Glomerular endothelial cell (primary cell): Measurements from ENCODE around the gene RAB41. TPM values are rescaled to one million over a fixed set of nuclear protein-coding genes. Genes with fewer than 3 reads are reported as not detected.
"Not testable (repeated sequence)": the region's sequence is repeated elsewhere in the genome, so short reads cannot be mapped to it uniquely, and the experiment has no call there.

ENCODE experiments used
- DNase-seq: peaks from one replicate; pipeline ENCODE4 v3.0.0-alpha.2; 2011; ENCODE audit warnings: low read depth, low spot score; ENCODE audit errors: extremely low read depth
- total RNA-seq: library from RNA; depleted of rRNA; stranded (reverse); fragments of >200 nt; gene quantifications from 2 replicates; pipeline ENCODE4 v1.2.3, GENCODE V29; 2015

Gene RAB41
- total RNA-seq: not detected in 2 replicates

DNA sequence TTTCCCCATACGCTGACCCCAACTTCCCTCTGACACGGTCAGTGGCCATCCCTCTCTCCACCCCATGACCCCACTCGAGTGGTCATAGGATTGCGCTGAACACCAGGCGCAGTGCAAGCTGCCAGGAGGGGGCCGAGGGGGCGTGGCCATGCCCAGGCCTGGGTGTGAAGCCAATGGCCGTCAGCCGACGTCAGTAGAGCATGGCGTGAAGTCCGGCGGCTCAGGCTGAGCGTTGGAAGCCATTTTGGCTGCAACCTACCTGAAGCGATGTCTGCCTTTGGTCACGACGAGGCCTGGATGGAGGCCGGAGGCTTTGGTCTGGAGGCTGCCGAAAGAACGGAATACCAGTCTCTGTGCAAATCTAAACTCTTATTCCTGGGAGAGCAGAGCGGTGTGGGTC, at the start of gene RAB41:
Gene RAB41 (plus strand): TSS at position 222 of the 400 bp plus-strand sequence. CDS start 46 bp downstream, at position 268.
- DNase-seq: no peak

DNA sequence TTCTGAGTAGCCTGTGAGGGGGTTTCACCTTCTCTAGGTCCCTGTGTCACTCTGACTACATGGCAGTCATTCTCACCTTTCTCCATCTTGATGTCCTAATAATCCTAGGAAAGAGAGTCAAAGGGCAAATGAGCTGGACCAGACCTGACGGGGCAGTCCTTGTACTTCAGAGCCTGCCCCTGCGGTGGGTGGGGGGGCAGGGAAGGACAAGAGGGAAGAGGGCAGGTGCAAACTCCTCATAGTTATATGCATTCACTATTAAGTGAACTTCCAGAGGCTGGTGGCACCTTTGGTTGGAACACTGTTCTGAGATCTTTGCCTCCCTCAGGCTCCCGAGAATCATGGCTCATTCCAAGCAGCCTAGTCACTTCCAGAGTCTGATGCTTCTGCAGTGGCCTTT, 47.6 kb upstream of the RAB41 start, which contains the start of gene AWAT1:
Gene AWAT1 (plus strand): TSS at position 301 of the 400 bp plus-strand sequence. CDS start 41 bp downstream, at position 342.
- no peak for DNase-seq

DNA sequence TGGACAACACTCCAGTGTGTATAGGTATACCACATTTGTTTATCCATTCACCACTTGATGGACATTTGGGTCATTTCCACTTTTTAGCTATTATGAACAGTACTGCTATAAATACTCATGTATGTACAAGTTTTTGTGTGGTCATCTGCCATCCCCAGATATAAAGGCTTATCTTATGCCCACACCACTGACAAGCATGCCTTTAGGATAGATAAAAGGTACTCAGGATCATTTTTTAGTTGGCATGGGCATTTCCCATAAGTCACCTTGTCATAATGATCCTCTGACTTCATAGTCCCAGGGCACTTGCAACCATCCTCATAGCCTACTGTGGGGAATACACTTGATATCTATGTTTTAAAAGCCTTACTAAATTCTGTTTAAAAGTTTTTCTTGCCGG, 41.2 kb upstream of the RAB41 start:
- DNase-seq: no peak

DNA sequence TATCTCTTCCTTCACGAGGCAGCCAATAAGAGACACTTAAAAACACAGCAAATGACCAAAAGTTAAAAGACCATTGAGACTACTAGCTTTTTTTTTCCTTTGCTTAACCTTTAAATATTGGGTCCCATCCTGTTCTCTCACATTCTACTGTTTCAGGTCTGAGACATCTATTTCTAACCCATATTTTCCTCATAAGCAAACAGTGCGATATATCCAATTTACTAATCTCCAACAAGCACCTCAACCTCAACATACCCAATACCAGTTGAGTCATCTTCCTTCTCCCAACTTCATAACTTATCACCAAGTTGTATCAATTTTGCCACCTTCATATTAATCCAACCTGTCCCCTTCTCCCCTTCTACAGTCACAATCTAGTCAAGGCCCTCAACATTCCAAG, 40.5 kb upstream of the RAB41 start:
- DNase-seq: no peak

DNA sequence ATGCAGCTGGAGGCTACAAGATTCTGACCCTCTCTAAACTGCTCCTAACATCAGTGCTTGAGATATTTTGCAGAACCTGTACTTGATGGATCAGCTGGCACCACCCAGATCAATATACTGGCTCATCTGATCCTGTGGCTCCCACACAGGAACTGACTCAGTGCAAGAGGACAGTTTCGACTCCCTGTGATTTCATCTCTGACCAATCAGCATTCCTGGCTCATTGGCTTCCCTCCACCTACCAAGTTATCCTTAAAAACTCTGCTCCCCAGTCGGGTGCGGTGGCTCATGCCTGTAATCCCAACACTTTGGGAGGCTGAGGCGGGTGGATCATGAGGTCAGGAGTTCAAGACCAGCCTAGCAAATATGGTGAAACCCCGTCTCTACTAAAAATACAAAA, 38.4 kb upstream of the RAB41 start:
- DNase-seq: not testable (repeated sequence)

DNA sequence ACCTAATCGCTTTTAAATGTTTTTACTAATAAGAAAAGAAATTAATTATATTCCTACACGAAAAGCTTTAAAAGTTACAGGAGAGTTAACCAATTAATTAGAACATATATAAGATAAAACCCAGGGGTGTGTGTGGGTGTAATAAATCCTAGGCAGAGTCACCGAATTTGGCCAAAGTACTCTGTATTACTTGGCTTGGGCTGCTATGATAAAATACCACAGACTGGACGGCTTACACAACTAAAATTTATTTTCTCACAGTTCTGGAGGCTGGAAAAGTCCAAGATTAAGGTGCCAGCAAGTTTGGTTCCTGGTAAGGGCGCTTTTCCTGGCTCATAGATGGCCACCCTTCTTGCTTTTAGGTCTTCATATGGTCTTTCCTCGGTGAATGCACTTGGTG, 37.1 kb upstream of the RAB41 start:
- no peak for DNase-seq

DNA sequence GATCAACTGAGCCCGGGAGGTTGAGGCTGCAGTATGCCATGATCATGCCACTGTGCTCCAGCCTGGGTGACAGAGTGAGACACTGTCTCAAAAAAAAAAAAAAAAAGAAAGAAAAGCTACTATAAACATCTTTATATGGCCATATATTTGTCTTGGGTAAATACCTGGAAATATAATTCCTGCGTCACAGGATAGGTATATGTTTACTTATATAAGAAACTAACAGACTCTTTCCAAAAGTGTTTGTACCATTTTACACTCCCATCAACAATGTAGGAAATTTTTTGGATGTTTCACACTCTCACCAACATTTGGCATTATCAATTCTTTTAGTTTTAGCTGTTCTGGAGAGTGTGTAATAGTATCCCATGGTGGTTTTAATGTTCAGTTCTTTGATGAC, 34.7 kb upstream of the RAB41 start:
- DNase-seq: no peak

DNA sequence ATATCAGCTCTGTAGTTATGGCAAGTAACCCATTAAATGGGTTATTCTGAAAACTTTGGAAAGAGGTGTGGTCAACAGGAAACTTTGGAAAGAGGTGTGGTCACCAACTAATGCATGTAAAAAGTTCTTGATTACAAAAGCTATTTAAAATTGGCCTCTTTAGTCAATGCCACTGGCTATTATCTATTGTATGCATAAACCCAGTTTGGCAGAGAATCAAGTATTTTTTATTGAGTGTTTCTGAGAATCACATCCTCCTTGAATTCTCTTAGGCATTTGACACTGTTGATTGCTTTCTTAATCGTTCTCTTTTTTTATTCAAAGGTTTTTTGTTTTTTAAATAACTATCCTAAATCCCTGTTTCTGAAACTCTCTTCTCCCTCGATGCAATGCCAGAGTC, 29.5 kb upstream of the RAB41 start:
- DNase-seq: no peak

DNA sequence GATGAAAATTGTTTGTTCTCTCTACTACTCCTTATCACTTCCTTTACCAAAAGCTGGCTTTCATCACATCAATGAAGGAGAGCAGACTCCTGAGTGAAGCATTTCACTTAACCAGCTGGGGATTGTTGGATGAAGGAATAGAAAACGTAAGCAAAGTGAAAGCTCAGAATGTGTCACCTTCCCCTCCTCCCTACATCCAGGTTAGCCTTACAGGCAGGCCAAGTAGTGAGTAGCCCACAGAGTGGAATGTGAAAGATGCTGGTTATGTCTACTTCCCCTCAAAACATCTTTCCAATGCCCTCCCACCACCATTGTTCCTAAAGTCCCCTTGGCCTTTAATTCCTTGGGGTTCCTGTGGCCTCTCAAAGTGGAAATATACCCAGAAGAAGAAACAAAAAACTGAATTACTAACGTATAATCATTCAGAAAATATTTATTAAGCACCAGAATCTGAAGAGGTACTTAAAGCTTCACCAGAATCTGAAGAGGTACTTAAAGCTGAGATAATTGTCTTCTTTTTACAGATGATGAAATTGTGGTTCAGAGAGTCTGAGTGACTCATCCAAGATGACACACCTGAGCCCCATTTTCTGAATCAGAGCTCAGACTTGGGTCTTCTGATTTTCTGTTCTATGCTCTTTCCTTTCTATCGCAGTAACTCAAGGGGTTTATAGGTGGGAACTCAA, 28.5 kb upstream of the RAB41 start:
- DNase-seq: no peak

DNA sequence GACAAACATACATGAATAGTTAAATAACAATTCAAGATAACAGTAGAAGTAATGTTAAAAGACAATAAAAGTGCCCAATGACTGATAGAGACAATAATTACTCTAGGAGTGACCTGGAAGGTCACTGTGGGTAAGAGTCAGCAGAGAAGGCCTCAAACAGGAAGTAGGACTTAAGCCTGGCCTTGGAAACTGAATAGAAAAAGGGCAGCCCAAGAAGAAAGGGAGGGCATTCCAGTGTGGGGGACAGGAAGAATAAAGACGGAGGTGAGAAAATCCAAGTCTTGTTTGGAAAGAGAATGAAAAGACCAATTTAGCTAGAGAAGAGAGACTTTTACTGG, 27.9 kb upstream of the RAB41 start:
- DNase-seq: no peak

DNA sequence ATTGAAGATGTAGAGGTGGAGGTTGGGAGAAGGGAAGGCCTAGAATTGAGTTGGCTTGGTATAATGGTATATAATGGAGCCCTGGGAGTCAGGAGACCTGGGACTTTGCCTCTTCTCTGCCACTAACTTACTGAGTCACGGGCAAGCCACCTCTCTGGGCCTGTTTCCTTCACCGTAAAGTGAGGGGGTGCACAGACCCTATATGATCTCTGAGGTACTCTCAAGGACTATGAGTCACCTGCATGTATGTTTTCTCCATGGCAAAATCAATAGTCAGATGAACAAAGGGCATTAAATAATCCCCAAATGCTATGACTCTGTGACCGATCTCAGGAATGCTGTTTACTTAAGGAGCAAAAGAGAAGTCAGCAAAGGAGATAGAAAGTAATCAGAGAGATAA, 27.1 kb upstream of the RAB41 start:
- DNase-seq: no peak

DNA sequence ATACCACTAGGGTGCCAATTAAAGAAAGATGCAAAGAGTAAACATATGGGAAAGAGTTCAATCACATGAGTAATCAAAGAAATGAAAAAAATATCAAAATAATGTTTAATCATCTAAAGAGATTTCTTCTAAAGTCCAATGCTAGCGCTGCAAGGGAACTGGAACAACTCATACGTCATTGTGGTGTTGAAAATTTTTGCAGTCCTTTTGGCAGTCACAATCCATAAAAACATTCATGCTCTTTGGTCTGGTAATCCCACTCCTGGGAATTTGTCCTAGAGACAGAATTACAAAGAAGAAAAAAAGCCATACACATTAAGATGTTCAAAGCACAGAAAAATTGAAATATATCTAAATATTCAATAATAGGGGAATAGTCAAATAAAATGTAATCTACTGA, 26.5 kb upstream of the RAB41 start:
- DNase-seq: no peak

DNA sequence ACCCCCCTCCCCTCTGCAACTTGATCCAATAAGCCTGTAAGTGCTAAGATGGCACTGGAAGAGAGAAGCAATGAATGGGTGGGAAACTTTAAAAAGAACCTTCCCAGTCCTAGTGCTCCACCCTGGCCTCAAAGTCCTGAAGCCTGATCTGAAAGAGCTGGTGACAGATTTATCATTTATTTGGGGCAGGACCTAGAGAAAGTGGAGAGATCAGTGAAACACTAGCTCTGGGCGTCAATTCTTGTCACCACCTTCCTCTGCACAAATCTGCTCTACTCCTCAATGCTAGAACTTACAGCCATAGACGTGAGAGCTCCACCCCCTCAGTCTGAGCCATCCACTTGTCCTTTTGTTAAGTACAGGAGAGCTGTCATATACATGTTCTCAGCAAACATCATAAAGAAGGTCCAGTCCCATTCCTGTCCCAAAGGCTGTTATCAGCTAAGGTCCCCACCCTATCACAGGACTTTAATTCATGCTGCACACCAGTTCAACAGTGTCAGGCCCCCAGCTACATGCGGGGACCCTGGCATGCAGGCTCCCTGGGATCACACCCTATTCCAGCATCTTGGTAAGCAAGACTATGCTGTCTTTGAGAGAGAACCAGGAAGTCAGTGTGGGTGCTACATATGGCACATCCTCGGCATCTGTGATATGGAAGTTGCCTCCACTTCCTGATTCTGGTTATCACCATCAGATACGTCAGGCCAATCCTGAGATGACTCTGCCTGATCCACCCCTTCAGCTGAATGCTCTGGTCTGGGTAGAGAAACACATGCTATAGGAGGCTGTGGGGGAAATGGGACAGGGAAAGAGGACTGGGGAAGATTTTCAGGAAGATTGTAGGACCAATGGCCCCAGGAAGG, 24.3 kb upstream of the RAB41 start:
- DNase-seq: no peak

DNA sequence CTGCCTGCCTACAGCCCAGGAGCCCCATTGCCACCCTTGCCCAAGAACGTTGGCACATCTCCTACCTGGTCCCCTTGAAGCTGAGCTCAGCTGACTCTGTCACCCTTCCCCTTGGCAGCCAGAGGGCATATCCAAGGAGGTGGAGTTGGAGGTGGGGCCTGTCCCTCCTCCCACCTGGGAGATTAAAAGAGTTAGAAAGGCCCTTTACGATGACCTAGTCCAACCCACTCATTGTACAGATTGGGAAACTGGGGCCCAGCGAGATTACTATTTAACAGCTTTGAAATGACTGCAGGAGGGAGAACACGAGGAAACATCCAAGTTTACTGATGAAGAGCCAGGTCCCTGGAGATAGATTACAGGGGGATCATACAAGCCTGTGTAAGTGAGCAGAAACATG, 21.9 kb upstream of the RAB41 start, which contains the start of gene P2RY4:
Gene P2RY4 (minus strand): TSS at position 101 of the 400 bp plus-strand sequence. CDS start 580 bp downstream, outside the sequence.
- DNase-seq: no peak

DNA sequence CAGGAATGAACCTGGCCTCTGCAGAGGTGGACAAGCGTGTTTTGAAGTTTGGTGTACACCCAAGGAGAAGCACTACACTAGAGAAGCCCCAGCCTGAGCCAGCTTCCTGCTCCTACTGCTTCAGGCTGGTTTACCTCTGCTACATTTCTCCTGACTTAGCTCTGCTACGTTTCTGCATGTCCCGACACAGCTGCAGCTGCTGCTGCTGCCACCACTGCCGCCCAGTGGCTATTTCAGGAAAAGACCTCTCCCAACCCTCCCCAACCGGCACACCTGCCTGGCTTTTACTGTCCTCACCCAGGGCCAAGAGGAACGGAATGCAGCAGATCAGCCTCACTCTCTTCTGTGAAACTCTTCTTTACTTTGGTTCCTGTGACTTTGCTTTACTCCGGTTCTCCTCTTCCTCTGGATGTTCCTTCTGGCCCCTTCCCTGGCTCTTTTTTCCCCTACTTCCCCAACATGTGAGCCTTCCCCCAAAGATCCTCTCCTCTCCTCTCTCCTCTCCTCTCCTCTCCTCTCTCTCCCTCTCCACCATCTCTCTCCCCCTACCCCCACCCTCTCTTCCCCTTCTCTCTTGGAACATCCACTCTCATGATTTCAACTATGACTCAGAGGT, 18.9 kb upstream of the RAB41 start:
- DNase-seq: no peak

DNA sequence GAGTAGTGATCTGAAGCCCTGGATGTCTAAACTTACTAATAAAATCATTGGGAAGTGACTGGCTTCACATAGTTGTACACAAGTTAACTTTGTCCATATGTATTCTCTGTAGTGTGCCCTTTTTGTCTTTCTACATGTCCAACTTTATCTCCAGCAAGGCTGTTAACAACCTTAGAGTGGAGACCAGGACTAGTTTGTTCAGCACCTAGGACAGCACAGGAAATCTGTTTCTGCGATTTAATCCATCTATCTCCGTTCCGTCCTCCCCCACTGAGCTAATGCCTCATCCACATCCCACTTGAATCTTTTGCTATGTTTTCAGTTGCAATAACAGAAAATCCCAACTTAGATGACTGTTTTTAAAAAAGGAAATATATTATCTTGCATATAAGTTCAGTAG, 17.2 kb upstream of the RAB41 start:
- no peak for DNase-seq

DNA sequence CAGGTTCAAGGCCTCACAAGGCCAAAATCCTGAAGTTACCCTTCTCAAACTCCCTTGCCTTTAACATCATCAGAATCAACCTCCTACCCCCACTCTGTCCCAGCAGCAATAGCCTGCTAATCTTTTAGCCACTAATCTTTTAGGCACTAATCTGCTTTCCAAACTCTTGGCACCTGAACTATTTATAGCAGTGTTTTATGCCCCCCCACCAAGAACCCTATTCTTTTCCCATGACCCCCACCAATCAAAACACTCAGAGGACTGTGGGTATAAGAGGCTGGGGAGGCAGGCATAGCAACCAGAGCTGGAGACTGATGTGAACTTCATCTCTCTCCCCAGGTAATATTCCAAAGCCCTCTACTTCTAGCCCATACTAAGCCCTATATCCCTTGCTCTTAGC, 13.9 kb upstream of the RAB41 start, which contains the start of gene ARR3:
Gene ARR3 (plus strand): TSS at position 301 of the 400 bp plus-strand sequence. CDS start 1,052 bp downstream, outside the sequence.
- DNase-seq: no peak

DNA sequence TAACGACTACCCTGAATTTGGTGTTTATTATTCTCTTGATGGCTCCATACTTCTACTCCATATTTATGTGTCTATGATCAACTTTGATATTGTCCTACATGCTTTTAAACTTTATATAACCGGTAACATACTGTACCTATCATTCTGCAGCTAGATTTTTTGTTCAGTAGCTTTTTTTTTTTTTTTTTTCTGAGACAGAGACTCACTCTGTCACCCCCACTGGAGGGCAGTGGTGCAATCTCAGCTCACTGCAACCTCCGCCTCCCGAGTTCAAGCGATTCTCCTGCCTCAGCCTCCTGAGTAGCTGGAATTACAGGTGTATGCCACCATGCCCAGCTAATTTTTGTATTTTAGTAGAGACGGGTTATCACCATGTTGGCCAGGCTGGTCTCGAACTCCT, 7.9 kb upstream of the RAB41 start:
- DNase-seq: not testable (repeated sequence)

DNA sequence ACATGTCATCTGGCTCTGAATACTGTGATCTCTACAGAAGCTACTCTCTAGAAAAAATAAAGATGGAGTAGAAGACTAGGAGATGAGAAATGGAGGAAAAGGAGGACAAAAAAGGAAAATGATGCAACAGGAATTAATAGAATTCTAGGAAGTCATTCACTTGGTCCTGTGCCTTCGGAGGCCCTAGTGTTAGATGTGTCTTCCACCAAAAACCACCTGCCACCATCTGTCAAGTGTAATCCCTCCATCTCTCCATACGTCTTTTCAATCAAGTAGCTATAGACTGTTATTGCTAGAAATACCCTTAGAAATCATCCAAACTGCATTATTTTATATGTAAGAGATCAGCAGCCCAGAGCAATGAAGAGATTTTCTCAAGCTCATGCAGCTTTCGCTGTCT, 2.9 kb upstream of the RAB41 start:
- no peak for DNase-seq

DNA sequence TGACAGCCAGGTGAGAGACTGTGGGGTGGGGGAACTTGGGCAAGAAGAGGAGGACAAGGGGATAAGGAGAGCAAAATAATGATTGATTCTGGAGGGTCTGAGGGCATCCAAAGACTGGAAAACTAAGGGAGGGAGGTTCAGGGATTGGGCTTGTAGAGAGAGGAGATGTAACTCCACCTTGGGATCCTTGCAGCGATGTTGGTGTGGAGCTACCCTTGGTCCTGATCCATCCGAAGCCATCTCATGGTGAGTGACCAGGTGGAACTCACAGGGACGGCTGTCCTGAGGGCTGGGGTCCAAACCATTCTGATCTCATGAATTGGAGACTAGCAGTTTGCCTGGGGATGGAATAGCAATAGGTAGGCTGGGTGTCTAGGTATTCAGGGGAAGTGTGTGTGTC, 1.4 kb upstream of the RAB41 start:
- no peak for DNase-seq

DNA sequence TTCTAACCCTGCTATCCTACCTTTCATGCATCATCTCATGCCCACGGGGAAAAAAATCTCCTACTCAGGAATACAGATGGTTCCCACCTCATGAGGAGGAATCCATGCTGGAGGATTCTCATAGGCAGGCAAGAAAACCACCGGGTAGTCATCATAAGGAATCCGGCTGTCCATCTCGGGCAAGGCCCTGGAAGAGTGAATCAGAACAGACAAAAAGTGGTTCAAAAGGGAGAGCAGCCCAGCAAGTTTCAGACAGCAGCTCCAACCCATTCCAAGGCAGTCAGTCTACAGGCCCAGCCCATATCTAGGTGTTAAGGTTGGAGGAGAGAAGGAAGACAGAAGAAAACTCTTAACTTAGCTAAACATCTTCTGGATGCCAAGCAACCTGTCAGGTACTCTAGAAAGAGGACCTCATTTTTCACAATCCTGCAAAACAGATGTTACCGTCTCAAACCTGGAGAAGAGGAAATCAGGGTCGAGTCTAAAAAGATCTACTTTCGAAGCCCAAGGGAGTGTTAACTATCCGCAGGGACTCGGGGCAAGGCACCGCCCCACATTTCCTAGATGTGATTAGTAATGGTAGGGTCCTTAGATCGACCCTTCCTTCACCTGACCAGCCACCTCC, 7.3 kb downstream of the RAB41 start:
- no peak for DNase-seq
